ENCODE results near the gene SLC36A4.
"Not testable (repeated sequence)": the region's sequence is repeated elsewhere in the genome, so short reads cannot be mapped to it uniquely, and the experiment has no call there.

SLC36A4 gene

DNA sequence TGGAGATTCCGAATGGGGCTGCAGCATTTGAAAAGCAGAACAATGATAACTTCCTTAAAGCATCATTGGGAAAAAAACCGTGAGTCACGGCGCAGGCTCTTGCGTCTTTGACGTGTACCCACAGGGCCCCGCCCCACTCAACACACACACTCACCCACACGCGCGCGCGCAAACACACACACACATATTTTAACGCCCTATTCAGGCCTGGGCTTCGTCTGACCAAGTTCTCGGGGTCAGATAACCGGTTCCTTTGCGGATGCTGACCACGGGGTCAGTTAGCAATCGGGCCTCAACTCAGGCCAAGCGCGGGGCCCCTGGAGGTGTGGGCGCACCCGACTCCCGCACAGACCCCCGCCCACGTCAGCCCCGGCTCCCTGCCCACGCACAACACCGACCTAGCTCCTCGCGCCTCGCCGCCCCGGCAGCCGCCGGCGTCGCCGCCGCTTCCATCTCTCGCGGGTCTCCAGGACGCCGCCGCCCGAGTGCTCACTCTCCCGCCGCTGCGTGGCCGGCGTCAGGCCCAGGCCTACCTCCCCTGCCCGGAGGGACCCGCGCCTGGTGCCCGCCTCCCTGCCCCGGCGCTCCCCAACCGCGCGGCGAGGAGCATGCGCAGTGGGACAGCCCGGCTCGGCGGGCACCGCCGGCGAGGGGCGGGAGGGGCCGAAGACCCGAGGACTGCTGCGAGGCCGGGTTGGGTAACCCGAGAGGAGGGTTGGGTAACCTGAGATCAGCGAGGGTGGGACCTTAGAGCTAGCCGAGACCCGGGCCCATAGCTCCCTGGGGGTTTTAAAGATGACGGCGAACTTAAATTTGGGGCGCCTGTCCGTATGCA lies at the start of gene SLC36A4:
SLC36A4 (minus strand) TSS at position 612 of the 835 bp plus-strand sequence; CDS start at position 453, 159 bp downstream.
- peak; percentile 70 to 98 (median 86) for DNase-seq
- intact Hi-C loops (cut with DNase I): no loop called here

DNA sequence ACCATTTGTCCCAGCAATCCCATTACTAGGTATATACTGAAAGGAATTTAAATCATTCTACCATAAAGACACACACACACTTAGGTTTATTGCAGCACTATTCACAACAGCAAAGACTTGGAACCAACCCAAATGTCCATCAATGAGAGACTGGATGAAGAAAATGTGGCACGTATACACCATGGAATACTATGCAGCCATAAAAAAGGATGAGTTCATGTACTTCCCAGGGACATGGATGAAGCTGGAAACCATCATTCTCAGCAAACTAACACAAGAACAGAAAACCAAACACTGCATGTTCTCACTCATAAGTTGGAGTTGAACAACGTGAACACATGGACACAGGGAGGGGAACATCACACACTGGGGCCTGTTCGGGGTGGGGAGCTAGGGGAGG lies 49.0 kb upstream of the SLC36A4 start:
- intact Hi-C loops (cut with DNase I); DNase-seq: not testable (repeated sequence)

DNA sequence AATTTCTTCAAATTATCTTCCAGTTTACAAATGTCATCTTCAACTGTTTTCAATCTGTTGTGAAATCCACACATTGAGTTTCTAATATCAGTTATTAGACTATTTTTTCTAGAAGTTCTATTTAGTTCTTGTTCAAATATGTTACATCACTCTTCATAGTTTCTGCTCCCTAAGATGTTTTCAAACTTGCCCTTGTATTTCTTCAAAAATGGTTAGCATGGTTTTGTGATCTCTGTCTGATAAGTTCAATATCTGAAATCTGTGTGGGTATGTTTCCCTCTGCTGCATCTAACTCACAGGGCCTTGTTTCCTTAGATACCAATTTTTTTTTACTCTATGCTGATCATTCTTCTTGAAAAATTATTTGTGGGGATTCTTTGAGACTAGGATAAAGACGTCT lies 46.2 kb upstream of the SLC36A4 start:
- intact Hi-C loops (cut with DNase I): no loop called here
- DNase-seq: no peak

DNA sequence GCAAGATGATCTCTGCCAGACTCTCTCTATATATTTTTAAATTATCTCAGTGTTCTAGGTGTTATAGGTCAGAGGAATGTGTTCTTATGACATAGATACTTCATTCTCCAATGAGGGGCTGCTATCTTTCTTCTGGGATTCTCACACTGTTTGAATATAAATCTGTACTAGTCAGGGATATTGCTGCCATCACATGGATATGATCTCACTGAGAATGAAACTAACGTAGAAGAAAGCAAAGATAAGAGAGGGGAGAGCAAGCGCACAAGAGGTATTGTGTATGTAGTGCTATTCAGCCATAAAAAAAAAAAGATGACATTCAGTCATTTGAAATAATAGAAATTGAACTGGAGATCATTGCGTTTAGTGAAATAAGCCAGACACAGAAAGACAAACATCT lies 42.2 kb upstream of the SLC36A4 start:
- intact Hi-C loops (cut with DNase I): no loop called here
- no peak for DNase-seq

DNA sequence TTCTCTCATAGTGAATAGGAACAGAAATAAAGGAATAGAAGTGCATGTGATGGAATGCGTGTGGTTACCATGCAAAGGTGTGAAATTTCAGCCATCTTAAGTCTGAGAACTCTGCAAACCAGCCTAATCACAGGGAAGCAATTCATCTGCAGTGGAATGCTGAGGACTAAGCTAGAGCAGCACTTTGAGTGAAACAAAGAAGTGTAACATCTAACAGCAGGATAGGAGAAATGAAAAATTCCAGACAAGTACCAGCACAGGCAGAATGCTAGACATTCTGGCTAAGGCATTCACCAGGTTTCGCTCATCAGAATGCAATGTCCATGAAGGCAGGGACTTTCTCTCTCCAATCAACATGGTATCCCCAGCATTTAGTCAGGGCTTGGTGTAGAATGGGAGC lies 41.2 kb upstream of the SLC36A4 start:
- DNase-seq: no peak
- intact Hi-C loops (cut with DNase I): no loop called here

DNA sequence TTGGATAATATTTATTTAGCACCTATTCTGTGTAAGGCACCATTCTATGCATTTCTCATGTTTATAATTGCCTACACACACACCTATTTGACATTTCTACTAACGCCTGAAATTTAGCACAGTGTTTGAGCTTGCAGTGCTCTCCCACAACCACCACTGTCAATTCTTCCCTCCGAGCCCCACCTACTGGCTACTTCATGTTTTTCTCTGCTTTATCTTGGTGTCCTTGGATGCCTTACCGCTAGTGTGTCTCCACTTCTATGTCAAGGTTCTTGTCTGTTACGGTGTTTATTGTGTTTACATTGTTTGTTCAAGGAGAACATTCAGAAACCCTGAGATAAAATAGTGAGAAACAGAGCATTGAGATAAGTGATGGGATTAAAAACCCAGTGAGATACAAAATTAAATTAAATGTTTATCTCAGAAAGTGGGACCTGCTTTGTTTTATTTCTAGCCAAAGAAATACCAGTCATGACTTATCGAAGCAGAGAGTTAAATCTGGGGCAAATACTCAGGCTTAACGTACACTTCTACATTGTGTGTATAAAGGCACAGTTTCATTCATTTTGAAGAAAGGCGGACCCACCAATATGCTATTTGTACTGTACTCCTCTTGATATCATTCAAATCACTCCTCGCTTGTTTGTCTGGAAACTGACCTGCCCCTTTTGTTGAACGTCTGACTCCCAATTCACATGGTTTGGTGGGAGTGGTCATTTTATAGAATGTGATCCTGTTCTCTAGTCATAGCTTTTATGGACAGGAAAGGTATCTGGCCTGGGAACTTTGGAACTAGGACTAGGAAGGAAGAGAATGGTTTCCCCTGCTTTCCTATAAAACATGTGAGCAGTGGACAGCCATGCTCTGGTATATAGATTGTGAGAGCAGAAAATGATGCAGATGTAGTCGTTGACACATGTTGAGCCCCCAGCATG lies 39.2 kb upstream of the SLC36A4 start:
- intact Hi-C loops (cut with DNase I): no loop called here
- peak in 4 of 10 donors; percentile 12 to 72 (median 18) for DNase-seq

DNA sequence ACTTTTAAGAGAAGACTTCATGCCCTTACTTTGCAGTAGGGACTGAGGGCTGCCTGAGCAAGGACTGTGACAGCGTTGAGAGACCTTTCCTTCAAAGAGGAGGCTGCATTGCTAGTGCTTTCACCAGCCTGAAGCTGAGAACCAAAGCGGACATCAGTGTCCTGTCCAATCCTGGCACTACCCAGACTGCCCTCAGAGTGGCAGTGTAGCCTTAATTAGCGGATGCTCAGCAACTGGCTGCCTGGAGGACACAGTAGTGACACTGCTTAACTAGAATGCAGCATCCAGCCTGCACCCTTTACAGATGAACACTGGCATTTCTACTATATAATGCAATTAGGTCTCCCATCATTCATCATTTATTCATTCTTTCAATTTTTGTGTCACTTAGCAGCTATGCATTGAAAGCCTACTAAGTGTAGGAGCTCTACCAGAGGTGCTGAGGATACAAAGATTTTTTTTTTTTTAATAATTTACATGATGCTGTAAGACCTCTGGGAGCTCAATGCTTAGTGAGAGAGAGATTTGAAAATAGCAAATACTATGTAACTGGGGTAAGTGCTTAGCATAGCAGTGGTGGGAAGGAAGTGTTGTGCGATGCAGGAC lies 36.9 kb upstream of the SLC36A4 start:
- DNase-seq: peak; percentile 69 to 97 (median 86)
- intact Hi-C loops (cut with DNase I): loop anchor here (1.0 kb wide), 2 partner anchors 309 to 418 kb away; partner anchors contain the start of gene SMCO4

DNA sequence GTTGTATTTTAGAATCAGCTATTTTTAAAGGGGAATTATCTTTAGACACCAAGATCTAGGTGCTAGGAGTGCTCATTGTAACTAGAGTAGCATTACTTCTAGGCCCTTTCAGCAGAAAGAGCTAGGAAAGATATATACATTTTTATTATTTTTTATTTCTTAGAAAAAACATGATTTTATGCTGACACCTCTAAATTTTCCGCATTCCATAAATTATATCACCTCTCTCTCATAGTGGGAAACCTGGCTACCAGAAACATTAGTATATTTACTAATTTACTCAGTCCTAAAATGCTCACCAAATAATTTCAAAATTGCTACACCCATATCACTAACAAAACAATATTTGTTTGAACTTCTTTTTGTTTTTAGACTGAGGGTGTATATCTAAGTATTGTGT lies 32.1 kb upstream of the SLC36A4 start:
- intact Hi-C loops (cut with DNase I): loop anchor here (5.0 kb wide), 1 partner anchor 288 kb away; no protein-coding TSS in a partner anchor
- no peak for DNase-seq

DNA sequence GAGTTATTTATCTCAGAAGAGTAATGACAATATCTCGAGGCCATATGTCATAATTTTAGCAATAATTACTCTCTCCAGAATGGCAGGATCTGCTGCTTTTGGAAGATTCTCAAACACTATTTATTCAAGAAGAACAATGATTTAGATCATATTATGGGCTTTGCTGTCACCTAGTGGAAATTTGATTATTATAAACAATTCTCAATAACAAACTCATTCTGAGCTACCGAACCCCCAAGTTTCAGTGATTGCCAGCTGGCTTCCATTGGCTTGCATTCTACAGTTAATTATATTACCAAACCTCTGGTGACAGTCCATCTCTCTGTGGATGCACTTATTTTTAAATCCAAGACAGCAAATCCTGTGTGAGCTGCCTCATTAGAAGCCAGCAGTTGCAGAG lies 27.9 kb upstream of the SLC36A4 start:
- DNase-seq: no peak
- intact Hi-C loops (cut with DNase I): loop anchor here (5.0 kb wide), 1 partner anchor 283 kb away; no protein-coding TSS in a partner anchor

DNA sequence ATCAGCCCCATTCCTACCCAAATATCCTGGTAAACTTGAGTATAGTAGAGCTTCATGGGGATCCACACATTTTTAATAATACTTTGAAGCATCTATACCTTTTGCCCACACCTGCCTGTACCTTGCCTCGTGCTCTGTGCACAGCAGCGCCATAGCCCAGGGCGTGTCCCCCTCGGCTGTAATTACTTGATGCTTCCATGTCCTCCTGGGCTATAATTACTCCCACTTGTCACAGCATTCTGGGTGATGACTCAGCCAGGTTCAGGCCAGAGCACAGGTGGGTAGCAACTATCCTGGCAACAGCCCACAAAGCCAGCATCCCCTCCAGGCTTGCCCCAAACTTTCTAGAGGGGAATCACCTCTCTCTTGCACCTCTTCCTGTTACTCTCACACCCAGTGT lies 23.7 kb upstream of the SLC36A4 start:
- DNase-seq: no peak
- intact Hi-C loops (cut with DNase I): no loop called here

DNA sequence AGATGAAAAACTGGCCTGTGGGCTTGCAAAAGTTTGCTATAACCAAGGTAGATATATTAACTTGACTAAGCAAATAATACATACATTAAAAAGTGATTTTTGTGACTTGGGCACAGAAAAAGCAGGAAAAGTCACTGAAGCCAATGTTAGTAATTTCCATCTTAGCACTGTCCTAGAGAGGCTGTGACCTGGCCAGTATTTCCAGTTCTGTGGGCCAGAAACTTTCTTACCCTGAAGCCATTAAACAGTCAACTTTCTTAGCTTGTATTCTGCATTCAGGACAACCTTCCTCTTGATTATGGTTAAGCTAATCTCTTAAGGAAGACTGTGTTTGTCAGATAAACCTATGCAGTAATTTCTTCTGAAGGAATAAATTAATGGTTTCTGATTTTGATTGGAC lies 22.3 kb upstream of the SLC36A4 start:
- no peak for DNase-seq

DNA sequence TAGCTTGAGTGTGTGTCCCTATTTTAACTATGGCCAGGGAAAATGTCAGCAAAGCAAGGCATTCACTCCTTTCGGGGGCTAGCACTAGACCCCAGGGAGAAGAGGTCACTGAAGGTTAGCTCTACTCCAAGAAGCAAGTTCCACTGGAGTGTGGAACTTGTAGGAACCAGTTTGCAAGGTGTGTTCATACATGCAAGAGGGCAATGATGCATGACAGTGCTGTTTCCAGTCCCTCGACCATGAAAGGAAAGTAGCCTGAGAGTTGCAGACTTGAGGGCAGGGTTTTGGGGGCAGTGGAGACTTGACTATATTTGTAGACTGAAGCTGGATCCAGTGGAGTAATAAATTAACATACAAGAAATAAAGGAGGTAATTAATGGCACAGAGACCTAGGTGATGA lies 21.6 kb upstream of the SLC36A4 start:
- intact Hi-C loops (cut with DNase I): no loop called here

More for the DNA sequence above, 22.3 kb upstream of the SLC36A4 start:
- intact Hi-C loops (cut with DNase I): no loop called here

DNA sequence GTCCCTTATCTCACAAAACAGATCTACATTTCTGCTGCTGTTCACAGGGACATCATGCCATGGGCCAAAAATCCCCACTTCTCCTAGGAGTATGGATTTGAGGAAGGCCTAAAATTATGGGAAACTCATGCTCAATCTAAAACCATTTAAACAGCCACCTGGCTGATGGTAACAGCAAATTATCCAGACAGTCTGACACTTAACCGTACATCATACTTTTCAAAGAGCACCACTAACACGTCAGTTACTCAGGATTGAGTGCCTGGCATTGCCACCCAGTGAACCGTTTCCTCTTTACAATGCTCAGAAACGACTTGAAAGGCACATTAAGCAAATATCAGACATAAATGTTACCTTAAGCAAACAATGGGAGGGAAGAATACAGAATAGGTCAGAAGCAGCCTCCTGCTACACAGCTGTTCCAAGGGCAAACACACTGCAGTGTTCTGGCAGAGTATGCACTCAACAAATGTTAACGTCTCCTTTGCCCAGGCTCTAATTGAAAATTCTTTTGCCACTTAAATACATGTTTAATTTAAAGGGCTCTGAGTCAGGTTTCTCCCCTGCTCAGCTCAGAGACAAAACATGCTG lies 18.8 kb upstream of the SLC36A4 start:
- no peak for DNase-seq
- intact Hi-C loops (cut with DNase I): no loop called here

More for the DNA sequence above, 21.6 kb upstream of the SLC36A4 start:
- DNase-seq: no peak

DNA sequence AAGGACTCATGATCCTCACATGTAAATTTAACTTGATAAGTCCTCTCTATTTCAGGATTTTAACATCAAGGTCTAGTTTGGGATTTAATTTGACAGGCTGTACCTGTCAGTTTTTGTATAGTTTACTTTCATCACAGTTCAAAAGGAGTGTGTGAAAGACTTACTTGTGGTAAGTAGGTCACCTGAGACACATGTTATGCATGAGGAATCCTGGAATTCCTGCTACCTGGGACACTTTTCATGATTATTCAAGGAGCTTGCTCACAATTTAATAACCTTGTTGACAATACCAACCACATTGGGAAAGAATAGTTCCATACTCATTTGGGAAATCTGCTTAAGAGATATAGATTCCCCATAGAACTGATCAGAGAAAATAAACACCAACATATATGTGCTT lies 15.8 kb upstream of the SLC36A4 start:
- intact Hi-C loops (cut with DNase I): no loop called here
- no peak for DNase-seq

DNA sequence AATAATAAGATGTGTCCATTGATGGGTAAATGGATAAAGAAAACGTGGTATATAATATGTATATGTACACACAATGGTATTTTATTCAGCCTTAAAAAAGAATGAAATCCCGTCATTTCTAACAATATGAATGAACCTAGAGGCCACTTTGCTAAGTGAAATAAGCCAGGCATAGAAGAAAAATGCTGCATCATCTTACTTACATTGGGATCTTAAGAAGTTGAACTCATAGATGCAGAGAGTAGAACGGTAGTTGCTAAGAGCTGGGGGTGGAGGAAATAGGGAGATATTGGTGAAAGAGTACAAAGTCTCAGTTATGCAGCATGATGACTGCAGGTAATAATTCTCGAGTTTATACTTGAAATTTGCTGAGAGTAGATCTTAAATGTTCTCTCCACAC lies 14.3 kb upstream of the SLC36A4 start:
- intact Hi-C loops (cut with DNase I): no loop called here
- DNase-seq: no peak

DNA sequence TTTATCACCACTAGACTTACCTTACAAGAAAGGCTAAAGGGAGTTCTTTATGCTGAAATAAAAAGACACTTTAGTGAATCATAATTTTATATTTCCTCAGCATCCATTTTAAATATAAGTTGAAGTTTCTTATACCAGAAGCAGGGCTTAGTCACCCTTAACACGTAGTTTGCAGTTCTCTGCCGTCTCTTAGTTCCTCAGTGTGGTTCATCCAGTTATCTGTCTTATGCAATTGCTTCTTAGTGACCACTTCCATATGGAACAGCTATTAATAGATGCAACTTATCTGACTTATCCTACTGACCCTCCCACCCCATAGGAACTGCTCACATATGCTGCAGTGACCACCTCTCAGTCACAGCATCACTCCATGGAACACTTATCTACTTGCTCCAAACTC lies 11.7 kb upstream of the SLC36A4 start:
- no peak for DNase-seq
- intact Hi-C loops (cut with DNase I): no loop called here

DNA sequence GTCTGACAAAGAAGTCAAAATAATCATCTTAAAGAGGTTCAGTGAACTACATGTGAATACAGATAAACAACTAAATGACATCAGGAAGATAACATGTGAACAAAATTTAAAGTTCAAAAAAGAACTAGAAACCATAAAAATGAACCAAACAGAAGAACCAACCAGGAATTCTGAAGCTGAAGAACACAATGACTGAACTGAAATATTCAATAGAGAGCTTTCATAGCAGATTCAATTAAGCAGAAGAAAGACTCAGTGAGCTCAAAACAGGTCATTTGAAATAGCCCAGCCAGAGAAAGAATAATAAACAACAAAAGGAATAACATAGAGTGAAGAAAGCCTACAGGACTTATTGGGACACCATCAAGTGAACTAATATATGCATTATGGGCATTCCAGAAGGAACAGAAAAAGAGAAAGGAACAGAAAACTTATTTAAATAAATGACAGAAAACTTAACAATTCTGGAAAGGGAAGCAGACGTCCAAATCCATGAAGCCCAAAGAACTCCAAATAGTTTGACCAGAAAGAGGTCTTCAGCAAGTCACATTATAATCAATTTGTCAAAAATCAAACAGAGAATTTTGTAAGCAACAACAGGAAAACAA lies 11.0 kb upstream of the SLC36A4 start:
- intact Hi-C loops (cut with DNase I): no loop called here
- DNase-seq: no peak

DNA sequence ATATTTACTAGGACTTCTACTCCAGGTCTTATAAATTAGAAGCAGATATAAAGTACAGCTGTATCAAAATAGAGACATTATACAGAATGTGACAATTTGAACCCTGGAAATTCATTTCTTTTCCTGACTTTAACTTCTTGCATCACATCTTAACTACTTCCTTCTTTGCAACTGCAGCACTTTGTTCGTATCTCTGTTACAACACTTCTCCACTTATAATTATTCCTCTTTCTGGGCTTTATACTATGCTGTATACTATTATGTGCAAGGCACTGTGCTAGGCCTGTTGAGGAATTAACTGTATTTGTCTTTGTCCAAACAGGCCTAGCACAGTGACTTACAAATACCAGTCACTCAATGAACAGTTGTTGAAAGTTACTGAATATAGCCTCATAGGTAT lies 1.8 kb upstream of the SLC36A4 start:
- no peak for DNase-seq
- intact Hi-C loops (cut with DNase I): no loop called here

DNA sequence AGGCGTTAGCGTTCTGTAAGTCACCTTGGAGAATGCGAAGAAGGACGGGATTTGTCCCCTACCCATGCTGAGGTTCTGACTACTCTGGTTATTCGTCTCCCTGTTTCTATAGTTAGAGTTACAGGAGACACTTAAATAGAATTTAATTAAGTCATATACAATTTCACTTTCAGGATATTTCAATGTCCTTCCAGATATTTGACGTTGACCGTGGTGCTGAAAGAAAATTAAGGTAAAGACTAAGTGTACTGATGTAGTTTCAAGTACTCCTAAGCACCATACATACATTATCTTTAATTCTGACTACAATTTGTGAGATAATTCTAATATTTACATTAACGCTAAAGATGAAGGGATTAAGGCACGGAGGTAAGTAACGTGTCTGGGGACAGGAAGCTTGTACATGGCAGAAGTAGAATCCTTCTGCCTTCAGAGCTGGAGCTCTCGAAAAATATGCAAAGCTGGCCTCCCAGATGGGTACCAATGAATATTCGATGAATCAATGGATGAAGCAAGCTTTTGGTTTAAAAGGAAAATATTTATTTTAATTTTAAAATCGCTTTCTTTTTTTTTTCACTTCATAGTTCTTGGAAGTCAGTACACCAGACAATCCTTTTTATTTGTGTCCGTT lies 539 bp upstream of the SLC36A4 start:
- intact Hi-C loops (cut with DNase I): no loop called here
- no peak for DNase-seq
